GM18870 (cell line): ENCODE measurements around the gene GGNBP2.
"Not testable (repeated sequence)": the region's sequence is repeated elsewhere in the genome, so short reads cannot be mapped to it uniquely, and the experiment has no call there.

Source experiments
- ATAC-seq: cut with Tn5 transposase; IDR thresholded peaks from one replicate; pipeline ENCODE4 v1.9.1; 2021; ENCODE audit warnings: moderate library complexity; ENCODE audit not compliant: unreplicated experiment

Gene GGNBP2

DNA sequence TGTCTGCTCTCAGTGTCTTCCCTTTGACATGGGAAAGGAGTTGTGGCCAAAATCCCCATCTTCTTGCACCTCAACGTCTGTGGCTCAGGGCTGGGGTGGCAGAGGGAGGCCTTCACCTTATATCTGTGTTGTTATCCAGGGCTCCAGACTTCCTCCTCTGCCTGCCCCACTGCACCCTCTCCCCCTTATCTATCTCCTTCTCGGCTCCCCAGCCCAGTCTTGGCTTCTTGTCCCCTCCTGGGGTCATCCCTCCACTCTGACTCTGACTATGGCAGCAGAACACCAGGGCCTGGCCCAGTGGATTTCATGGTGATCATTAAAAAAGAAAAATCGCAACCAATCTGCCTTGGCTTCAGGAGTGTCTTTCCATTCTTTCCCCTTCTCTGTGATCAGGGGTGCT is 55.7 kb downstream of the GGNBP2 start:
- ATAC-seq: no peak

- no peak for ATAC-seq
These were observed 56.2 kb downstream of the GGNBP2 start for GRCh38 chr17:36600936-36601302.

DNA sequence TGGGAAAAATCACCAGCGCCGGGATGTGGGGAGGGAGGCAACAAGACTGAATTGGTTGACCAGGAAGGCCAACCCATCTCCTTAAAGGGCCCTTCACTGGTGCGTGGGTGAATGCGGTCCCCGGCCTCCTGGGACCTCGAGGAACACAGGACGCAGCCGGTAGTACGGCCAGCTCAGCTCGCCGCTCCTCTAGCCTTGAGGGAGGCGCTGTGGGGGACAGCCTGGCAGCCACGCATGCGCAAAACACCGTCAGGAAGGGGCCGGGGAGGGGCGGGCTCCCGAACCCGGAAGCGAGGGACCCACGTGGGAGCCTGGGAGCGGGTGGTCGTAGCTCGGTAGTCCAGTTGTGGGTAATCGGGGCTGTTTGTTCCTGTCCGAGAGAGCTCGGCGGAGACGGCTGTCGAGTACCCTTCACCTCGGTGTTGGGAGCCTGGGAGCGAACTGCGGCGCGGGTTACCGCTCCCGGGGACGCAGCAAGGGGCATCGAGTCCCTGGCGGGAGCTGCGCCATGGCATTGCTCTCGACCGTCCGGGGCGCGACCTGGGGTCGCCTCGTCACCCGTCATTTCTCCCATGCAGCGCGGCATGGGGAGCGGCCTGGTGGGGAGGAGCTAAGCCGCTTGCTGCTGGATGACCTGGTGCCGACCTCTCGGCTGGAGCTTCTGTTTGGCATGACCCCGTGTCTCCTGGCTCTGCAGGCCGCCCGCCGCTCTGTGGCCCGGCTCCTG is 56.7 kb downstream of the GGNBP2 start, which contains the start of gene MRM1:
MRM1 (plus strand) TSS at position 281 of the 727 bp plus-strand sequence; CDS start at position 509, 228 bp downstream.
- ATAC-seq: peak; percentile 56

DNA sequence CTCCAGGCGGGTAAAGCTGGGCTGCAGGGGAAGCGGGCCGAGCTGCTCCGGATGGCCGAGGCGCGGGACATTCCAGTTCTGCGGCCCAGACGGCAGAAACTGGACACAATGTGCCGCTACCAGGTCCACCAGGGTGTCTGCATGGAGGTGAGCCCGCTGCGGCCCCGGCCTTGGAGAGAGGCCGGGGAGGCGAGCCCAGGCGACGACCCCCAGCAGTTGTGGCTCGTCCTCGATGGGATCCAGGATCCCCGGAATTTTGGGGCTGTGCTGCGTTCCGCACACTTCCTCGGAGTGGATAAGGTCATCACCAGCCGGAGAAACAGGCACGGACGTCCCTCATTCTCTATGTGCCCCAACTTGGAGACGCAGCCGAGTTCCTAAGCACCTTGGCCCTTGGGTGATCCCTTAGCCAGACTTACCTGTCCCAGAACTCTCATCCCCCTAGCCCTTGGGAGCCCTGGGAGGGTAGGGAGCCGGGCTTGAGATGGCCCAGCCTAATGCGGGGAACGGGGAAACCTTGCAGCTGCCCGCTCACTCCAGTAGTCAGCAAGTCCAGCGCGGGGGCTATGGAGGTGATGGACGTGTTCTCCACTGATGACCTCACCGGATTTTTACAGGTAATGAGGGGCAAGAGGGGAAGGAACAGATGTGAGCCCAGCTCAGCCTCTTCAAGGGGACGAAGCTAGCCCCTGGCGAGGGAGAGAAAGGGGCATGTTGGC is 57.5 kb downstream of the GGNBP2 start:
- no peak for ATAC-seq

- no peak for ATAC-seq
These were observed 58.2 kb downstream of the GGNBP2 start for GRCh38 chr17:36602924-36603384.

DNA sequence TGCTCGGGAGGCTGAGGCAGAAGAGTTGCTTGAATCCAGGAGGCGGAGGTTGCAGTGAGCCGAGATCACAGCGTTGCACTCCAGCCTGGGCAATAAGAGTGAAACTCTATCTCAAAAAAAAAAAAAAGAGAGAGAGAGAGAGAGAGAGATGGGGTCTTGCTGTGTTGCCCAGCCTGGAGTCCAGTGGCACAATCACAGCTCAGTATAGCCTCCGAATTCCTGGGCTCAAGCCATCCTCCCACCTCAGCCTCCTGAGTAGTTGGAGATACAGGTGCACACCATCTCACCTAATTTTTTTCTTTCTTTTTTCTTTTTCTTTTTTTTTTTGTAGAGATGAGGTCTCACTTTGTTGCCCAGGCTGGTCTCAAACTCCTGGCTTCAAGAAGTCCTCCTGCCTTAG is 60.3 kb downstream of the GGNBP2 start:
- ATAC-seq: not testable (repeated sequence)

DNA sequence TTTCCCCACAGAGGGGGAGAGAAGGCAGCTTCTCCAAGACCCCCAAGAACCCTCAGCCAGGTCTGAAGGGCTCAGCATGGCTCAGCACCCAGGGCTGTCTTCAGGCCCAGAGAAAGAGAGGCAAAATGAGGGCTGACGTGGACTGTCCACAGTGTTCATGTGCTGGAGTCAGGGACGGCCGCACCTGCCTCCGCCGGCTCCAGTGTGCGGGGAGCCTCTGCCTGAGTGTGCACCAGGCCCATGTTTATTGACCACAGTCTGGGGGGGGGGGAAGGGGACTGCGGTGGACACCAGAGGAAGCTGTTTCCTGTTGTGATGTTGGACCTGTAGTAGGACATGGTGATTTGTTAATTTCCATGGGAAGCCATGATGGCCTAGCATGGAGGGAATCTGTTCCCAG is 63.6 kb downstream of the GGNBP2 start:
- no peak for ATAC-seq

DNA sequence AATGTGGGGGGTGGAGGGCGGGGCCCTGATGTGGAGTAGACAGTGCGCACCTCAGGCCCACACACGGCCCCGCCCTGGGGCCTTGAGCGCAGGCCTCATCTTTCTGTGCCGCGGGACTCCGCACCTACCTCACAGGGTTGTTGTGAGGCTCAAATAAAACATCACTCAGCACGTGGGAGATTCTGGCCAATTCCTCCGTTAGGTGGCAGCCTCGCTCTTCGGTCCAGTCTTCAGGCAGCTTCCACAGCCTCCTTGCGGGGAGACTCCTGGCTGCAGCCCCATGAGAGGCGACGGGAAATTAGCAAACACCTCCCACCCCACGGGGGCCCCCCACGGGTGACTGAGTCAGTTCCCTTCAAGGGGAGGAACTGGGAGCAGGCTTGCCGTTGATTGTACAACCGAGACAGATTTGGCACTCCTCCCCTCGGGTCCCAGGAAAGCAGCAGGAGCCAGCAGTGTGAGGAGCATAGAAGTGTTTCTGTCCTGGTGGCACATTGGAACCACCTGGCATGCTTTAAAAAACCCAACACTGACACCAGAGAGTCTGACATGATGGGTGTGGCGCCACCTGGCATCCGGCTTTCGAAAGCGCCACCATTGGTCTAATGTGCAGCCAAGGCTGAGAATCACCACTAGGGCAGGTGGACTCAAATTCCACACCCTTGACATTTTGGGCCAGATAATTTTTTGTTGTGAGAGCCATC is 64.2 kb downstream of the GGNBP2 start:
- ATAC-seq: no peak

DNA sequence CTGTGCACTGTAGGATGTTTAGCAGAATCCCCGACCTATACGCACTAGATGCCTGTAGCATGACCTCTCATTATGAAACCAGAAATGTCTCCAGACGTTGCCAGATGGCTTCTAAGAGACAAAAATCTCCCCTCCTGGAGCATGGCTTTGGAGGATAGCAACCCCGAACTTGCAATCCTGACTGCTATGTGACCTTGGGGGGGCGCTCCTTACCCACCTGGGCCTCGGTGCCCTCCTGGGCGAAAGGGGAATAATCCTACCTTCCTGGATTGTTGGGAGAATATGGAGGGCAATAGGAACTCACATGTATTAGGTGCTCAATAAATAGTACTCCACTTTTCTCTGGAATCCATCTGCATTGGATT is 64.8 kb downstream of the GGNBP2 start:
- no peak for ATAC-seq

- ATAC-seq: no peak
These were observed 65.8 kb downstream of the GGNBP2 start for GRCh38 chr17:36610474-36610873.

- ATAC-seq: no peak
These were observed 66.8 kb downstream of the GGNBP2 start for GRCh38 chr17:36611345-36612072.

- ATAC-seq: no peak
These were observed 67.6 kb downstream of the GGNBP2 start for GRCh38 chr17:36612323-36612722.

- ATAC-seq: no peak
These were observed 68.4 kb downstream of the GGNBP2 start for GRCh38 chr17:36613155-36613554.

GRCh38 chr17:36614081-36614480 is 69.4 kb downstream of the GGNBP2 start:
- ATAC-seq: no peak

DNA sequence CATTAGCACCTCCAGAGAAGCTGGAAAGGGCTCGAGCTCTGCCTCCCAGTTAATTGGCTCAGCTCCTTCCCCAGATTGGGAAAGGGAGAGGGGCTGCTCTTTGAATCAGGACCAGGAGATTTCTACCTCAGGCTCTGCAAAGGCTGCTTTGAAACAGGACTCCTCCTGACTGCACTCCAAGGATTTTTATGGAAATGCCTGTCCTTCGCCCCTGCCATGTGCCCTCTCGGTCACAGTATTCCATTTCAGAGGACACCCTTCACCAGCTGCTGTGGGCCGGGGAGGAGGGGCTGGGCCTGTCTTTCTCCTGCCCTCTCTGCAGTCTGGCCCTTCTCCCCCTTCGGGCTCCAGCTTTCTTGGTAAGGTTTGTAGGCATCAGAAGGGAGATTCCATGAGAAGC is 70.2 kb downstream of the GGNBP2 start:
- no peak for ATAC-seq

DNA sequence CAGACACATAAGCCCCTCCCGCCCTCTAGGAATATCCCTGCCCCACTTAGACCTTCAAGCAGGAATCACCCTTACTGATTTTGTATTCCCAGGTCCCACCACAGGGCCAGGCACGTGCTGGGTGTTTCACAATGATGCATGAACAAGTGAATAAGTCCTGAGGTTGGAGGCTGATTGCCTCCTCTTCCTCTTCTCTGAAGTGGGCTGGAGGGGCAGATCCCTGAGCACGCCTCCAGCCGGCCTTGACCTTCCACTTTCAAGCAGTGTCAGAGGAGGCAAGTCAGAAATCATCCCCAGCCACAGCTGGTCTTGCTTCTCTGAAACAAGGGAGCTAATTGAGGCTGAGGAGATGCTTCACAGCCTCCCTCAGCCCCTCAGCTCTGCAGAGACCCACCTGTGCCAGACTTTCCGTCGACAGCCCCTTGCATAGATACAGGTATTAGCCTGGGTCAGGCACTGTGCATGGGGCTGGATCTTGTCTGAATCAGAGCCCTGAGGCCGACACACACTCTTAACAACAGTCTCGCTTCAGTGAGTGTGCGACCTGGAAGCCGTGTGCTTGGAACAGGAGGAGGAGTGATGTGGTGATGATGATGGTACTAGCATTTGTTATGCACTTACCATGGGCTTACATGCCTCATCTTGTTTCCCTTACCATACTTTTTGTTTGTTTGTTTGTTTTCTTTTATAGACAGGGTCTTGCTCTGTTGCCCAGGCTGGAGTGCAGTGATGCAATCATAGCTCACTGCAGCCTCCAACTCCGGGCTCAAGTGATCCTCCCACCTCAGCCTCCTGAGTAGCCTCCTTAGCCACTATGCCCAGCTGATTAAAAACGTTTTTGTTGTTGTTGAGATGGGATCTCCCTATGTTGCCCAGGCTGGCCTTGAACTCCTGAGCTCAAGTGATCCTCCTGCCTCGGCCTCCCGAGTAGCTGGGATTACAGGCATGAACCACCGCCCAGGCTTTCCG is 71.6 kb downstream of the GGNBP2 start:
- ATAC-seq: no peak

DNA sequence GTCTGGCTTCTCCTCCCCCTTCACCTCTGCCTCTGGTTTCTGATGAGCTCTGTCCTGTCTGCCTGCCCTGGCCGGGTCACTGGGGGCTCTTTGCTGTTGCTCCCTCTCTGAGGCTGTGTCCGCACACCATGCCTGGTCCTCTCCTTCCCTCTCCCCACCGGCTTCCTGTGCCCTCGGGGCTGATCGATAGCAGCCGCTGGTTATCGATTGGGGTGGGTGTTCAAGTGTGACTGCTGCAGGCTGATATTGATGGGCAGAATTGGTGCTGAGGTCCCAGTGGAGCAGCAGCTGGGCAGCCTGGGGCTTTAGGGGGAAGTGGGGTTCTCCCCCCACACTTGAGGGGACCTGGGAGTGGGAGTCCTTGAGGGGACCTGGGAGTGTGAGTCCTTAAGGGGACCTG is 73.1 kb downstream of the GGNBP2 start:
- no peak for ATAC-seq

DNA sequence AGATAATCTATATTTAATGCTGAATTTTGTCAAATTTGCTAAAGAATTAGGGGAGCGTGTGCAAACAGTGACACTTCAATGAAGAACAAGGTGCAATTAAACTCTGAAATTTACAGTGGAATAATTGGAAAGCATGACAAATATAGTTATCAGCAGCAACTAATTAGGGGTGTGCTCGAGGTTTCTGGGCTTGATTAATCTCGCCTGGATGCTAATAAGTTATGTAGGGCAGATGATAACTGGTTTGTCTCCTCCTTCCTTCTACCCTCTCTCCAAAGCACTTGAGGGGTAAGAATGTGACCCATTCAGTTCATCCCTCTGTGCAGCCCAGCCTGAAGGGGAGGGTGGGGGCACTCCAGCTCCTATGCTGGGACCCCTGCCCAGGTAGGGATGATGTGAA is 78.6 kb downstream of the GGNBP2 start:
- no peak for ATAC-seq

DNA sequence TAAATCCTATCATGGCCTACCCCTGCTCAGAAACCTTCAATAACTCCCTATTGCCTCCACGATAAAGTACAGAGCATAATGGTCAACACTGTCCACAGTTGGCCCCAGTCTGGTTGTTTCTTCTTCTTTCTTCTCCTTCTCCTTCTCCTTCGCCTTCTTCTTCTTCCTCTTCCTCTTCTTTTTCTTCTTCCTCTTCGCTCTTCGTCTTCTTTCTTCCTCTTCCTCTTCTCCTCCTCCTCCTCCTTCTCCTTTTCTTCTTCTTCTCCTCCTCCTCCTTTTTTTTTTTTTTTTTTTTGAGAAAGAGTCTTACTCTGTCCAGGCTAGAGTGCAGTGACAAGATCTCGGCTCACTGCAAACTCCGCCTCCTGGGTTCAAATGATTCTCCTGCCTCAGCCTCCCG is 80.5 kb downstream of the GGNBP2 start:
- ATAC-seq: no peak

- no peak for ATAC-seq
These were observed 82.4 kb downstream of the GGNBP2 start for GRCh38 chr17:36627101-36627500.
